PC-3 (cell line): Measurements from ENCODE around the gene TMEM91.

Source experiments
- EZH2 ChIP-seq: fragments of 300-600 bp; sonication (generic); IDR thresholded peaks from one replicate; pipeline ENCODE4 v1.6.1; 2017; ENCODE audit warnings: antibody characterized with exemption, mild to moderate bottlenecking, low read length; ENCODE audit not compliant: unreplicated experiment
- TF ChIP-seq, protein P1 (sequence below): fragments of 300-600 bp; sonication (generic); conservative IDR thresholded peaks from 2 replicates; pipeline ENCODE4 v1.5.1; 2017; ENCODE audit warnings: antibody characterized with exemption, low read depth, mild to moderate bottlenecking, low read length

DNA sequence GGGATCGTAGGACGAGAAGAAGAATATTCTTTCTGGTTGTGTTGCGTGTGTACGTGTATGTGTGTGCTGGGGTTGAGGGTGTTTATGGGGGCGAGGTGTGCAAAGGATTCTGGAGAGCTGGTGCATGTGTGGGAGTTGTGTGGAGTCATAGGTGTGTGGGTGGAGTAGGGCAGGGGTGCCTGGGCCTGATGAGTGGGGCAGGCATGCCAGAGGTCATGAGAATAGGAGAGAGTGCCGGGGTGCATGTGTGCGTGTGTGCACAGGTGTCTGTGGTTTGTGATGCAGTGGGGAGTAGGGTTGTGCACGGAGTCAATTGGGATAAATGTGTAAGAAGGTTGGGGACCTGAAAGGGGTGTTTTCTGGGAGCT, 649 bp downstream of the TMEM91 start:
- TF ChIP-seq, protein P1, sequence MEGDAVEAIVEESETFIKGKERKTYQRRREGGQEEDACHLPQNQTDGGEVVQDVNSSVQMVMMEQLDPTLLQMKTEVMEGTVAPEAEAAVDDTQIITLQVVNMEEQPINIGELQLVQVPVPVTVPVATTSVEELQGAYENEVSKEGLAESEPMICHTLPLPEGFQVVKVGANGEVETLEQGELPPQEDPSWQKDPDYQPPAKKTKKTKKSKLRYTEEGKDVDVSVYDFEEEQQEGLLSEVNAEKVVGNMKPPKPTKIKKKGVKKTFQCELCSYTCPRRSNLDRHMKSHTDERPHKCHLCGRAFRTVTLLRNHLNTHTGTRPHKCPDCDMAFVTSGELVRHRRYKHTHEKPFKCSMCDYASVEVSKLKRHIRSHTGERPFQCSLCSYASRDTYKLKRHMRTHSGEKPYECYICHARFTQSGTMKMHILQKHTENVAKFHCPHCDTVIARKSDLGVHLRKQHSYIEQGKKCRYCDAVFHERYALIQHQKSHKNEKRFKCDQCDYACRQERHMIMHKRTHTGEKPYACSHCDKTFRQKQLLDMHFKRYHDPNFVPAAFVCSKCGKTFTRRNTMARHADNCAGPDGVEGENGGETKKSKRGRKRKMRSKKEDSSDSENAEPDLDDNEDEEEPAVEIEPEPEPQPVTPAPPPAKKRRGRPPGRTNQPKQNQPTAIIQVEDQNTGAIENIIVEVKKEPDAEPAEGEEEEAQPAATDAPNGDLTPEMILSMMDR: no peak
- TF ChIP-seq EZH2: no peak
